GM19193 (cell line): ENCODE data around the gene SERPINB6.

ENCODE experiments used
- POLR2A ChIP-seq: IDR thresholded peaks from 4 replicates; pipeline ENCODE4 v1.6.1; 2011; ENCODE audit not compliant: insufficient read depth, insufficient read length; ENCODE audit errors: extremely low read depth

Gene SERPINB6

GRCh38 chr6:2966347-2966746 lies 5.0 kb downstream of the SERPINB6 start:
- TF ChIP-seq POLR2A = no peak

GRCh38 chr6:2964793-2965505 lies 6.4 kb downstream of the SERPINB6 start:
- no peak for TF ChIP-seq POLR2A

DNA sequence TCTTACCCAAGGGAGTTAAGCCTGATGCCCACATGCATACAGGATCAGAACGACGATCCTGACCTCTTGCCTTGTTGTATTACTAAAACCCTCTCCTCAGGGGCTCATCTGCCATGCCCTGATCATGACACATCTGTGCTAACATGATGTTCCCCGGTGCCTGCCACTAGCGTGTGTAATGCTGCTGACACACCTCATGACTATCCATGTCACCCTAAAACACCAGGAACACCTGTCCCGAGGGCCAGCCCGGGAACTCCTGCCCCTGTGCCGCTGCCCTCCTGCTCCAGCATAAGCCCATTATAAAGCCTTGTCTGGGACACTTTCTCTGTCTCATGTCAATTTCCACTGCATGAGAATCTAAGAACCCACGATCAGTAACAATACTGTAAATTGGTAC lies 7.6 kb downstream of the SERPINB6 start:
- no peak for TF ChIP-seq POLR2A

DNA sequence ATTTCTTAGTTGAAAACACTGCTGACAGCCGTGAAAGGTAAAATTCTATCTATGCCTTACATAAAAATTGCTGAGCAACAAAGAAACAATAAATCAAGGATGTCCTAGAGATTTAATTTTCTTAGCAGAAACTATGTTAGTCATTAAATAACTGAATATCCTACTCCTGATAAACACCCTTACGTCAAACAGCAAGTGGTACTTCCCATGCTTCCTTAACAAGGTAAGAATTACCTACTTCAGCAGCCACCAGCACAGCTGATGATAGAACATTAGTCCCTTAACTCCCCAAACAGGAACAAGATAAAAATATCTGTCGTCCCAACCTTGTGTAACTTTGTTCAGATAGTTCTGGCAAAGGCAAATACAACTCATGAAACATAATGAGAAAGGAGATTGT lies 8.7 kb downstream of the SERPINB6 start:
- TF ChIP-seq POLR2A = no peak

GRCh38 chr6:2962004-2962403 lies 9.4 kb downstream of the SERPINB6 start:
- no peak for TF ChIP-seq POLR2A

- no peak for TF ChIP-seq POLR2A
These were observed 9.9 kb downstream of the SERPINB6 start for GRCh38 chr6:2961506-2961905.

DNA sequence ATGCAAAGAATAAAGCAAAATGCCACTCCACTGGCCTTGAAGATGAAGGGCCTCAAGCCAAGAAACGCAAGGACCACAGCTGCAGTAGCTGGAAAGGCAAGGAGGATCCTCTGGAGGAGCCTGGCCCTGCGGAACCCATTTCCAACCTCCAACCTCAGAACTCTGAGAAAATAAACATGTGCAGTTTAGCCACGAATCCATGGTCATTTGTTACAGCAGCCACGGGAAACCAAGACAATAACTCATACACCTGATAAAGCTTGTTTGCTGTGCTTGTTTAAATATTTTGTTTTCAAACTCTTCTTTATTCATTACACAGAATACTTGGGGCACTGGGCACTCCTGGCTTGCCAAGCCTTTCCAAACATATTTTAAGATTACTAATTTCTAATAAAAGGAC lies 10.4 kb downstream of the SERPINB6 start:
- no peak for TF ChIP-seq POLR2A

DNA sequence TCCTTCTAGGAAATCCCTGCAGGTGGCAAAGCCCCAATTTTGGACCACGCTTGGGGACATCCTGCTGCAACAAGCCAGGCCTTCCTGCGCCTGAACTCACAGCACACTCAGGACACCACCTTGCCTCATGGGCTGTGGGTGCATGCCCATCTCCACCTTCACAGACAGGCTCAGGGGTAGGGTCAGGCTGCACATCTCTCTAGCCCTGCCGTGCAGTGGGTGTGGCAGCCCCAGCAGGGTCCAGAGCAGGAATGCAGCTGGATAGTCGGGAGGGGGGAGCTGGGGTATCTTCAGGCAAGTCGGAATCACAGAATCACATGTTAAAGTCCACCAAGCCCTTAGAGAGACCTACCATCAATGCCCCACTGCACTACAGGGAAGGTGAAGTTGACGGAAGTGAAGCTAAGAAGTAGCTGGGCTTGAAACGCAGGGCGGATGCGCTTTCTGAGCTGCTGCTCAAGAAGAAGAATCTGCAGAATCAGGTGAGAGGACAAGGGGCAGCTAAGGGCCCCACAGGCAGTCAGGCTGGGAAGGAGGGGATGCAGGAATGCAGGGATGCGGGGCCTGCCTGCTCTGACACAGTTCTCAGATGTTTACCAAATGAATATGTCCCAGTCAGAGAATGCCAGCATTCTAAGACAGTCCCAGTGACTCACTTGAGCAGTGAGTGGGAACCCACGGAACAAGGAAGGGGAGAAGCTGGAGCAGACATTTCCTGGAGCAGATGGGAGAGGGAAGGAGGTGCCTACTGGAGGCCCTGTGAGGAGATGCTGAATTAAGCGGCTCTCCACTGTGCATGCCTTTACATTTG lies 11.3 kb downstream of the SERPINB6 start:
- TF ChIP-seq POLR2A = no peak

GRCh38 chr6:2958776-2959175 lies 12.6 kb downstream of the SERPINB6 start:
- TF ChIP-seq POLR2A = no peak

GRCh38 chr6:2958331-2958711 lies 13.0 kb downstream of the SERPINB6 start:
- no peak for TF ChIP-seq POLR2A

GRCh38 chr6:2957696-2958330 lies 13.6 kb downstream of the SERPINB6 start:
- TF ChIP-seq POLR2A = no peak

DNA sequence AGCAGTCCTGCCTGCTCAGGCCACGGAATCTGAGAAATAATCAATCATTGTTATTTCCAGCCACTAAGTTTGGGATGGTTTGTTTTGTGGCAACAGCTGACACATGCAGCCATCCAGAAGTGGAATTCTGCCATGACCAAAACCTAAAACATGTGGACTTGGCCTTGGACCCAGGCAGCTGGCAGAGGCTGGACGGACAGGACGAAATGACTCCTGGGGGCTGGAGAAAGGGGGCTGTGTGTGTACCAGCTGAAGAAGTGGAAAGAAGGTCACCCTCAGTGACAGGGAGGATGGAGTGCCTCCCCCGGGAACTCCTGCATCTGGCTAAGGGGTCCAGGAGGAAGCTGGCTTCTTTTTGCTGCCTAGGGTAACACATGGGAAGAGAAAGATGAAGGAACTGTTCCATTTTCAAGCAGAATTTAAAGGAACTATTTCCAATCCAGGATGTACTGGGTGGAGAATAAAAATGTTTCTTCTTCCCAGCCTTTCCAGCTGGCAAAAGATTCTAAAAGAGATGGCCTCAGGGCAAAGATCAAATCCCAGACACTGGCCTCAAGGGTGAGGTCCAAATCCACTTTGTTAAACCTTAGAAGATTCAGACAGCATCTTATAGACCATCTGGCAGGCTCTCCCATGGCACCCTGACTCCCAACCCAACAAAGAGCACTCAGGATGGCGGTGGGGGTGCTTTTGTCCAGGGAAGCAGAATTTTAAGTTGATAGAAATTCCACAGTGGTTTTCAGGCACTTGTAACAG lies 14.3 kb downstream of the SERPINB6 start:
- TF ChIP-seq POLR2A = no peak

DNA sequence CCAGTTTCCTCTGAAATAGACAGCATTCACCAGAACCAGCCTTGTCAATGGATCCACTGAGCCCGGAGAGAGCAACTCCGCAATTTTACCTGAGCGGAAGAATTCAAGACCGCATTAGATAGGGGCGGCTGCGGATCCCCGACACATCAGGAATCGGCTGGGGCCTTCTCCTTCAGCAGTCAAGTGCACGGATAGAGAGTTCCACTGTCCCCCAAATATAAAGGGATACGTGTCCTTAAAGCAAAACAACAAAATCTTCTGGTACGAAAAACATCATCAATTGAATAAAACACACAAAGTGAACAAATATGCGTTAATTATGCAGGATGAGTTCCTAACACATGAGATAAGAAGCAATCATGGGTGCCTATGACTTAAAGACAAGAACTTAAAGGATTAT lies 18.3 kb downstream of the SERPINB6 start:
- TF ChIP-seq POLR2A = no peak

DNA sequence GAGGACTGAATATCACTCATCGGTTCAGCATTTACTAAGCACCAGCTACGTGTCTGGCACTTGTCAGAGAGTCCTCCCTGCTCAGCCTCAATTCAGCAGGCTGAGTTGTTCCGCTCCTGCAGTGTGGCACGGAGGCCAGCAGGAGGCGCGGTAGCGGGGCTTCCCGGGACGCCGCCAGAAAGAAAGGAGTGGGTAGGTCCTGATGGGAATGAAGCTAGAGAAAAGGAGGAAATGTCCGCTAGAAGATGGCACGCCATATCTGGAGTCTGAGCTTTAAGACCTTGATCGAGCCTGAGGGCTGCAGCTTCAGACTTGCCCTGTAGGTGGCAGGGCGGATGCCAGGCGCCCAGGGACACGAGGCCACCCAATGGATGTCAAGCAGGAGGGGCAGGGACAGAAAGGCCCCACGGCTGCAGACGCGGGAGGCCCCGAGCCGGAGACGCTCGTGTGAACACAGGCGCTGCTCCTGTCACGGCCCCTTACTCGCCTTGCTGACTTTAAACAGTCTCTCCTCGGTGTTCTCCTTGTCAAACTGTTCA lies 18.7 kb downstream of the SERPINB6 start:
- TF ChIP-seq POLR2A = no peak

DNA sequence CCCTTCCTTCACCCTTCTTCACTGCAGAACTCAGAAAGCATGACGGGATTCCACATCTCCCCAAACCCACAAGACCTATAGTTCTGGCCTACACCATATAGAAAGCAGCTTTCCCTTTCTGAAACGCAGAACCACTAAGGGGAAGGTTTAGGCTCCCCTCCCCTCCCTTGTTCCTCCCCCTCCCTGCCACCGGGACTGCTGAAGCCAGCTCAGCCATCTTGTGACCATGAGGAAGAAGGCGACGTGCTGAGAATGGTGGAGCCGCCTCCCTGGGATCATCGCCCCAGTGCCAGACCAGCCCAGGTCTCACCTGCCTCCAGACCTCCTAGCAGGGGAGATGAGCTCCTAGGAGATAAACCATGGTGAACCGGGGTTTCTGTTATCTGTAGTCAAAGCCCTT lies 19.6 kb downstream of the SERPINB6 start:
- no peak for TF ChIP-seq POLR2A
